OCI-LY1 (cell line): ENCODE measurements around the gene COL25A1.

Experiments used
- EZH2 ChIP-seq: fragments of 200-600 bp; sonication (generic), shearing (Covaris generic); IDR thresholded peaks from 2 replicates; pipeline ENCODE4 v1.8.0; 2017; ENCODE audit warnings: borderline replicate concordance, mixed run types, mild to moderate bottlenecking, antibody characterized with exemption, low read length, moderate library complexity, mixed read lengths
- TF ChIP-seq, protein P1 (sequence below): fragments of 200-600 bp; sonication (generic), shearing (Covaris generic); IDR thresholded peaks from 2 replicates; pipeline ENCODE4 v1.5.1; 2017; ENCODE audit warnings: mild to moderate bottlenecking, antibody characterized with exemption, low read length, moderate library complexity, mixed read lengths

DNA sequence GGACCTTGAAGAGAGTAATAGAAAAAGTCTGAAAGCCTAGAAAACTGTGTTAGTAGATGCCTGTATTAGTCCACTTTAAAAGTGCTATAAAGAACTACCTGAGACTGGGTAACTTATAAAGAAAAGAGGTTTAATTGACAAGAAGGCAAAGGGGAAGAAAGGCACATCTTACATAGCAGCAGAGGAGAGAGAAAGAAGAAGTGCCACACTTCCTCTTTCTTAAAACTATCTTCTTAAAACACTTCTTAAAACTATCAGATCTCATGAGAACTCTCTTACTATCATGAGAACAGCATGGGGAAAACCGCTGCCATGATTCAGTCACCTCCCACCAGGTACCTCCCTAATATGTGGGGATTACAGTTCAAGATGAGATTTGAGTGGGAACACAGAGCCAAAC lies 18.8 kb upstream of the COL25A1 start:
- TF ChIP-seq, protein P1, sequence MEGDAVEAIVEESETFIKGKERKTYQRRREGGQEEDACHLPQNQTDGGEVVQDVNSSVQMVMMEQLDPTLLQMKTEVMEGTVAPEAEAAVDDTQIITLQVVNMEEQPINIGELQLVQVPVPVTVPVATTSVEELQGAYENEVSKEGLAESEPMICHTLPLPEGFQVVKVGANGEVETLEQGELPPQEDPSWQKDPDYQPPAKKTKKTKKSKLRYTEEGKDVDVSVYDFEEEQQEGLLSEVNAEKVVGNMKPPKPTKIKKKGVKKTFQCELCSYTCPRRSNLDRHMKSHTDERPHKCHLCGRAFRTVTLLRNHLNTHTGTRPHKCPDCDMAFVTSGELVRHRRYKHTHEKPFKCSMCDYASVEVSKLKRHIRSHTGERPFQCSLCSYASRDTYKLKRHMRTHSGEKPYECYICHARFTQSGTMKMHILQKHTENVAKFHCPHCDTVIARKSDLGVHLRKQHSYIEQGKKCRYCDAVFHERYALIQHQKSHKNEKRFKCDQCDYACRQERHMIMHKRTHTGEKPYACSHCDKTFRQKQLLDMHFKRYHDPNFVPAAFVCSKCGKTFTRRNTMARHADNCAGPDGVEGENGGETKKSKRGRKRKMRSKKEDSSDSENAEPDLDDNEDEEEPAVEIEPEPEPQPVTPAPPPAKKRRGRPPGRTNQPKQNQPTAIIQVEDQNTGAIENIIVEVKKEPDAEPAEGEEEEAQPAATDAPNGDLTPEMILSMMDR = no peak
- no peak for TF ChIP-seq EZH2
